ENCODE data around the gene PPP1R15B. TPM values are rescaled to one million over a fixed set of nuclear protein-coding genes. Genes with fewer than 3 reads are reported as not detected.

Gene PPP1R15B
- total RNA-seq: 10 to 100 TPM; 35.7 to 53.0 TPM
- 10 to 100 TPM; 31.8 to 45.8 (median 39.3) TPM for polyA plus RNA-seq (ENCODE audit: insufficient read length in 6 of 6)
- long read RNA-seq, donor 1, full-length matches to known transcripts: 5 of 5 reads
- long read RNA-seq, donor 1, partial matches to known transcripts: 0 of 5 reads
- long read RNA-seq, donor 1, other reads (novel, unspliced or antisense): 0 of 5 reads
- long read RNA-seq, donor 2, full-length matches to known transcripts: 6 of 6 reads
- long read RNA-seq, donor 2, partial matches to known transcripts: 0 of 6 reads
- long read RNA-seq, donor 2, other reads (novel, unspliced or antisense): 0 of 6 reads
- long read RNA-seq, donor 3, full-length matches to known transcripts: 7 of 7 reads
- long read RNA-seq, donor 3, partial matches to known transcripts: 0 of 7 reads
- long read RNA-seq, donor 3, other reads (novel, unspliced or antisense): 0 of 7 reads
- long read RNA-seq, donor 4, partial matches to known transcripts: 1 of 2 reads
- long read RNA-seq, donor 4, other reads (novel, unspliced or antisense): 1 of 2 reads
- long read RNA-seq, donor 5, full-length matches to known transcripts: 5 of 5 reads
- long read RNA-seq, donor 5, partial matches to known transcripts: 0 of 5 reads
- long read RNA-seq, donor 5, other reads (novel, unspliced or antisense): 0 of 5 reads
- long read RNA-seq, donor 6, full-length matches to known transcripts: 7 of 16 reads
- long read RNA-seq, donor 6, partial matches to known transcripts: 9 of 16 reads
- long read RNA-seq, donor 6, other reads (novel, unspliced or antisense): 0 of 16 reads
- long read RNA-seq, donor 7, full-length matches to known transcripts: 3 of 3 reads
- long read RNA-seq, donor 7, partial matches to known transcripts: 0 of 3 reads
- long read RNA-seq, donor 7, other reads (novel, unspliced or antisense): 0 of 3 reads
- long read RNA-seq, donor 8, full-length matches to known transcripts: 5 of 5 reads
- long read RNA-seq, donor 8, partial matches to known transcripts: 0 of 5 reads
- long read RNA-seq, donor 8, other reads (novel, unspliced or antisense): 0 of 5 reads
- long read RNA-seq, donor 9: 0 reads
- long read RNA-seq, donor 10: 0 reads
- long read RNA-seq, donor 11, full-length matches to known transcripts: 9 of 9 reads
- long read RNA-seq, donor 11, partial matches to known transcripts: 0 of 9 reads
- long read RNA-seq, donor 11, other reads (novel, unspliced or antisense): 0 of 9 reads
- long read RNA-seq, donor 12, full-length matches to known transcripts: 5 of 5 reads
- long read RNA-seq, donor 12, partial matches to known transcripts: 0 of 5 reads
- long read RNA-seq, donor 12, other reads (novel, unspliced or antisense): 0 of 5 reads

DNA sequence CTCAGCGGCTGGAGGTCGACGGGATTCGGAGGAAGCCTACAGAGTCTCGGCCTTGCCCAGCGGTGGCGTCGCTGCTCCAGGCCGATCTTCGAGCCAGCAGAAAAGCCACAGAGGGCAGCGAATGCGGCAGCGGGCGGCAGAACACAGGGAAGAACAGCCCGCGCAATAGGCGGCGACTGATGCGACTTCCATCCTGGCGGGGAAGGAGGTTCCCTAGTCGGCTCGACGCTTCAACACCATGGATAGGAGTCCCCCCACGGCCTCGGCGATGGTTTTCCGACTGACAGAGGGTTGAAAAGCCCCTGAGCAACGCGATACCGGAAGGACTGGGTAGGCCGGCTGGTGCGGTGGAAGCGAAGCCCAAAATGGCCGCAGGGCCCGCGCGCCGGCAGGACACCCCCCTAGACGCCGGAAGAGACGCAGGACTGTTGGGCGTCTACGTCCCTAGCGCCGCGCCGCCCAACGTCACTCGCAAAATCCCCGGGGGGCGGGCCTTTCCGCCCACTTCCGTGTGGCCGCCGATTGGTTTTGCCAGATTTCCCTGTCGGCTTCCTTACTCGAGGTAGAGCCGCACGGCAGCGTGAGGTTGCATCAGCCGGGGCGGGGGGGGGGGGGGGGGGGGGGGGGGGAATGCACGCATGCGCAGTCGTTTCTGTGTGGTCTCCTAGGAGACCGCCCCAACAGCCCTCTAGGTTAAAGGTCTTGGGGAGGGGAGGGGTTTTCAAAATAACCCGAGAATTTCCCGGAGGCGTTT lies at the start of gene PPP1R15B:
Gene PPP1R15B, minus strand, starts transcription at position 367 of the 754 bp plus-strand sequence. CDS start 406 bp downstream, outside the sequence.
- Histone ChIP-seq H3K9me3 (no peaks in the 10 kb centered on the region), H3K4me3 (peak within 1 kb of the TSS; percentile 93 to 97), H3K27me3 (no peaks in the 10 kb centered on the region), H3K36me3 (no peaks in the 10 kb centered on the region), H3K4me1 (peaks cover under 1 to 42% of the 10 kb centered on the region in 2 donors), H3K27ac (peak within 1 kb of the TSS; percentile 95 to 99)
- ATAC-seq (peak; percentile 92), DNase-seq (peak; percentile 97 to 99 (median 98))
- TF ChIP-seq, protein P1, sequence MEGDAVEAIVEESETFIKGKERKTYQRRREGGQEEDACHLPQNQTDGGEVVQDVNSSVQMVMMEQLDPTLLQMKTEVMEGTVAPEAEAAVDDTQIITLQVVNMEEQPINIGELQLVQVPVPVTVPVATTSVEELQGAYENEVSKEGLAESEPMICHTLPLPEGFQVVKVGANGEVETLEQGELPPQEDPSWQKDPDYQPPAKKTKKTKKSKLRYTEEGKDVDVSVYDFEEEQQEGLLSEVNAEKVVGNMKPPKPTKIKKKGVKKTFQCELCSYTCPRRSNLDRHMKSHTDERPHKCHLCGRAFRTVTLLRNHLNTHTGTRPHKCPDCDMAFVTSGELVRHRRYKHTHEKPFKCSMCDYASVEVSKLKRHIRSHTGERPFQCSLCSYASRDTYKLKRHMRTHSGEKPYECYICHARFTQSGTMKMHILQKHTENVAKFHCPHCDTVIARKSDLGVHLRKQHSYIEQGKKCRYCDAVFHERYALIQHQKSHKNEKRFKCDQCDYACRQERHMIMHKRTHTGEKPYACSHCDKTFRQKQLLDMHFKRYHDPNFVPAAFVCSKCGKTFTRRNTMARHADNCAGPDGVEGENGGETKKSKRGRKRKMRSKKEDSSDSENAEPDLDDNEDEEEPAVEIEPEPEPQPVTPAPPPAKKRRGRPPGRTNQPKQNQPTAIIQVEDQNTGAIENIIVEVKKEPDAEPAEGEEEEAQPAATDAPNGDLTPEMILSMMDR (IDR thresholded peaks at IDR 0.05): no peak
- intact Hi-C loops (cut with DNase I): no loop called here

DNA sequence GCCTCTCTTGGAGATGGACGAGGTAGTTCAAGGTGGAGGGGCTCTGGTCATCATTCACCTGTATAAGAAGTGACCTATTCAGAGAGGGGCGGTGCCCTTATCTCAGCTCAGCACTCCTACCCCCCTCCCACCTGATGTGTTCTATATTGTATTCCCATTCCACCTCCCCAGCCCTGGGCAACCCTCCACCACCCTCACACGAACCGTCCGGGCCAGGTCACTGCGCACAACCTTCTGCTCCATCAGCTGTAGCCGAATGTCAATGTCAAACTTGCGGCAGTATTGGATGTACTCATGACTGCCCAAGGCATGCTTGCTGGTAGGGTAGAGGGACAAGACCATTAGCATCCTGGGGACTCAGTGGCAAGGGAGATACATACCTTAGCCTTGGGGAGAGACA lies 48.7 kb upstream of the PPP1R15B start:
- Histone ChIP-seq H3K27ac (peak overlapping the region; percentile 27 to 73), H3K9me3 (no peaks in the 10 kb centered on the region), H3K27me3 (no peaks in the 10 kb centered on the region), H3K36me3 (peaks cover 0 to 23% of the 10 kb centered on the region in 2 donors), H3K4me1 (peaks cover 0 to 43% of the 10 kb centered on the region in 2 donors), H3K4me3 (no peak overlapping the region)
- DNase-seq (no peak), ATAC-seq (no peak)
- TF ChIP-seq, protein P1 (IDR thresholded peaks at IDR 0.05): no peak
- intact Hi-C loops (cut with DNase I): no loop called here

DNA sequence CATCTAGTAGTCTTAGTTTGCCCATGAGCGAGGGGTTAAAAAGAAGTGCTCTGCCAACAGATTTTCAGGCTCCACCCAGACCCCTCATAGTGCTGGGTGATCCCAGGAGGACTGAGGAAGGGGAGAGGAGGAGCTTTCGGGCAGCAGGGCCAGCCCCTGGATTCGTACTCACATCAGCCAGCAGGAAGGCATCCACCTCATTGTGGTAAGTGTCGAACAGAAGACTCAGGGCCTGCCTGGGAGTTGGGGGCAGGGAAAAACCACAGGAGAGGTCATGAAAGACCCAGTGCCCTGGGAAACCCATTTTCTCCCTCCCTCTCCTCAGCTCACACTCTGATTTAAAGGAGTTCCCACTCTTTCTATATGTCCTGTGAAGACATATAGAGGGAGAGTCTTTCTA lies 48.1 kb upstream of the PPP1R15B start:
- no peak overlapping the region for H3K4me3 ChIP-seq
- intact Hi-C loops (cut with DNase I): no loop called here
- TF ChIP-seq, protein P1 (IDR thresholded peaks at IDR 0.05): no peak
- peaks cover 0 to 43% of the 10 kb centered on the region in 2 donors for H3K4me1 ChIP-seq
- no peak for ATAC-seq
- DNase-seq: no peak
- peak overlapping the region in 1 of 2 donors; percentile 73 for H3K27ac ChIP-seq
- H3K9me3 ChIP-seq: no peaks in the 10 kb centered on the region
- H3K36me3 ChIP-seq: peaks cover 0 to 29% of the 10 kb centered on the region in 2 donors
- no peaks in the 10 kb centered on the region for H3K27me3 ChIP-seq

DNA sequence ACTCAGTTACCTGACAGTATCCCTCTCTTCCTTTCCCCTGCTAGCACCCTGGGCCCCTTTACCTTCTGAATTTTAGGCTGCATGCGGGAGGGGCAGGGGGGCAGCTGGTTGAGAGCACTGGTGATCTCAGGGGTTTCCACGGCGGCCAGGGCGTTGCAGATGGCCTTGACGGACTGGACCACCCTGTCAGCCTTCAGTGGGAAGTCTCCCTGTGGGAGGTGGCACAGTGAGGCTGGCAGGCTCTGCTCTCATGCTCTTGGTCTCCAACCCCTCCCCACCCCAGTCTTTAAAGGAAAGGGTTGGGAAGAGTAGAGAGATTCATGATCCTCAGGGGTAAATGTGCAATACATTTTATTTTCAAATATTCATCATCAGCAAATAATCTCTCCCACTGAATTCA lies 46.0 kb upstream of the PPP1R15B start:
- H3K9me3 ChIP-seq: no peaks in the 10 kb centered on the region
- H3K27me3 ChIP-seq: no peaks in the 10 kb centered on the region
- TF ChIP-seq, protein P1 (IDR thresholded peaks at IDR 0.05): no peak
- DNase-seq (no peak), ATAC-seq (no peak)
- peaks cover 0 to 38% of the 10 kb centered on the region in 2 donors for H3K4me1 ChIP-seq
- peak overlapping the region in 1 of 2 donors; percentile 18 for H3K27ac ChIP-seq
- intact Hi-C loops (cut with DNase I): no loop called here
- no peak overlapping the region for H3K4me3 ChIP-seq
- H3K36me3 ChIP-seq: peaks cover 0 to 39% of the 10 kb centered on the region in 2 donors
